Kidney (tissue), 14 donors: Measurements from ENCODE around the gene GRB10. TPM values are rescaled to one million over a fixed set of nuclear protein-coding genes. Genes with fewer than 3 reads are reported as not detected.

Experiments
- DNase-seq, 5 donors: peaks; one replicate each; pipeline ENCODE4 v3.0.0-alpha.2; 2013 to 2020
- FAIRE-seq: peaks from 2 replicates; lab custom pipeline; 2012; peaks lifted over from hg19 to GRCh38; lab: Jason Lieb, UNC
- H3K27ac ChIP-seq, 2 donors: one replicate each; pipeline ENCODE4 v1.7.0; 2013; ENCODE audit warnings: low read depth in 2 of 2, low read length in 2 of 2, inconsistent platforms in 1 of 2
- H3K27me3 ChIP-seq: one replicate; pipeline ENCODE4 v1.7.1; 2013; ENCODE audit warnings: low read length, inconsistent platforms; ENCODE audit not compliant: control insufficient read depth, insufficient read depth
- H3K36me3 ChIP-seq, 3 donors: one replicate each; pipeline versions ENCODE4 v1.7.0 to v1.7.1; 2013; ENCODE audit warnings: low read length in 3 of 3, control low read depth in 1 of 3, inconsistent platforms in 1 of 3; ENCODE audit not compliant: insufficient read depth in 3 of 3, control insufficient read depth in 2 of 3
- H3K4me1 ChIP-seq, 3 donors: one replicate each; pipeline versions ENCODE4 v1.7.0 to v1.7.1; 2013; ENCODE audit warnings: low read length in 3 of 3, inconsistent platforms in 1 of 3, low read depth in 1 of 3; ENCODE audit not compliant: control insufficient read depth in 2 of 3, insufficient read depth in 2 of 3
- H3K4me3 ChIP-seq, 3 donors: one replicate each; pipeline versions ENCODE4 v1.7.0 to v1.8.1; 2013; ENCODE audit warnings: low read length in 3 of 3, control low read depth in 1 of 3, inconsistent platforms in 1 of 3
- H3K9ac ChIP-seq, 3 donors: one replicate each; pipeline versions ENCODE4 v1.7.0 to v1.7.1; 2013; ENCODE audit warnings: low read length in 3 of 3, control low read depth in 1 of 3, inconsistent platforms in 1 of 3
- H3K9me3 ChIP-seq, 3 donors: one replicate each; pipeline versions ENCODE4 v1.7.0 to v1.7.1; 2013; ENCODE audit warnings: low read length in 3 of 3, control low read depth in 1 of 3, inconsistent platforms in 1 of 3; ENCODE audit not compliant: control insufficient read depth in 2 of 3, insufficient read depth in 1 of 3
- CTCF ChIP-seq: IDR thresholded peaks from 3 replicates; pipeline ENCODE4 v1.5.1; 2012; ENCODE audit warnings: mild to moderate bottlenecking, moderate library complexity, borderline replicate concordance; ENCODE audit not compliant: insufficient read depth; ENCODE audit errors: extremely low read depth
- intact Hi-C: fragments of 100-400 bp; cut with DNase I; formaldehyde crosslinking; loops from one replicate; pipeline ENCODE4 v1.11.1; 2022
- polyA plus RNA-seq: library from polyadenylated mRNA; stranded (reverse); fragments of 350-450 nt; fragmentation: Illumina TruSeq; extraction: RNeasy Lipid Tissue Mini Kit (QIAGEN cat#74804); gene quantifications from one replicate; pipeline ENCODE4 v1.2.3, GENCODE V29; 2014; ENCODE audit warnings: low read depth, low replicate concordance; ENCODE audit not compliant: insufficient read depth
- total RNA-seq: library from RNA; stranded (reverse); fragmentation: NEBNext Ultra II Directional; extraction: Animal tissue kit (Norgen Biotek cat#: 25700); gene quantifications from one replicate; pipeline ENCODE4 v1.2.1, GENCODE V29; 2021
- donor health status: control.
- donor health status: control.
- donor health status: control.
- donor health status: control.
- donor health status: control.
- donor health status: DM: yes; HTN: yes; CAD: no.
- donor health status: Normal renal cell carcinoma (clear cell type).

Gene GRB10
- total and polyA plus RNA-seq, 2 donors from 2014 or later, result 32.3 to 57.8 TPM

- TF ChIP-seq CTCF, result no peak
- Histone ChIP-seq H3K27me3 (no peaks in the 10 kb centered on the region), H3K27ac (no peak overlapping the region), H3K4me3 (no peak overlapping the region), H3K9ac (no peak overlapping the region), H3K36me3 (no peaks in the 10 kb centered on the region), H3K4me1 (peaks cover 0 to 29% (median 21%) of the 10 kb centered on the region in 3 donors), H3K9me3 (peaks cover 0 to 5% (median 0%) of the 10 kb centered on the region in 3 donors)
- DNase-seq (no peak), FAIRE-seq (no peak)
- intact Hi-C loops, result no loop called here
Measured at GRCh38 chr7:50788382-50788781, 5.7 kb upstream of the GRB10 start.

- H3K27me3 ChIP-seq, result no peaks in the 10 kb centered on the region
- DNase-seq (no peak), FAIRE-seq (no peak)
- H3K36me3 ChIP-seq, result no peaks in the 10 kb centered on the region
- H3K9ac ChIP-seq, result no peak overlapping the region
- no peak overlapping the region for H3K4me3 ChIP-seq
- TF ChIP-seq CTCF, result no peak
- H3K27ac ChIP-seq, result no peak overlapping the region
- peaks cover 0 to 5% (median 0%) of the 10 kb centered on the region in 3 donors for H3K9me3 ChIP-seq
- peaks cover 0 to 33% (median 22%) of the 10 kb centered on the region in 3 donors for H3K4me1 ChIP-seq
- intact Hi-C loops, result no loop called here
Measured at GRCh38 chr7:50787825-50788224, 5.1 kb upstream of the GRB10 start.

- no peak for TF ChIP-seq CTCF
- DNase-seq (no peak), FAIRE-seq (no peak)
- Histone ChIP-seq H3K27me3 (no peaks in the 10 kb centered on the region), H3K9me3 (peaks cover 0 to 5% (median 0%) of the 10 kb centered on the region in 3 donors), H3K4me1 (peaks cover 0 to 28% (median 27%) of the 10 kb centered on the region in 3 donors), H3K36me3 (no peaks in the 10 kb centered on the region), H3K4me3 (no peak overlapping the region), H3K9ac (no peak overlapping the region), H3K27ac (no peak overlapping the region)
- intact Hi-C loops, result no loop called here
Measured at GRCh38 chr7:50785346-50785745, 2.6 kb upstream of the GRB10 start.
